Colonic mucosa (tissue), 4 donors: ENCODE results near the gene THSD4. TPM values are rescaled to one million over a fixed set of nuclear protein-coding genes. Genes with fewer than 3 reads are reported as not detected.

Experiments used
- DNase-seq: peaks from one replicate; pipeline ENCODE4 v3.0.0-alpha.2; 2020
- H3K27ac ChIP-seq: fragments of 200-600 bp; one replicate; pipeline ENCODE4 v1.8.0; 2021
- H3K27me3 ChIP-seq: fragments of 200-600 bp; one replicate; pipeline ENCODE4 v1.8.0; 2021
- H3K36me3 ChIP-seq: fragments of 200-600 bp; one replicate; pipeline ENCODE4 v1.8.0; 2021
- H3K4me1 ChIP-seq: fragments of 200-600 bp; one replicate; pipeline ENCODE4 v1.8.0; 2021; ENCODE audit warnings: mild to moderate bottlenecking
- H3K4me3 ChIP-seq: fragments of 200-600 bp; one replicate; pipeline ENCODE4 v1.8.0; 2021
- H3K9ac ChIP-seq, 2 donors: one replicate each; pipeline ENCODE4 v1.7.0; 2013; ENCODE audit warnings: control low read depth in 2 of 2, low read depth in 2 of 2, low read length in 2 of 2
- H3K9me3 ChIP-seq: fragments of 200-600 bp; one replicate; pipeline ENCODE4 v1.8.0; 2021
- CTCF ChIP-seq: fragments of 200-600 bp; IDR thresholded peaks from one replicate; pipeline ENCODE4 v1.8.0; 2022; ENCODE audit warnings: antibody characterized with exemption, mild to moderate bottlenecking
- intact Hi-C: fragments of 100-400 bp; cut with DNase I; formaldehyde crosslinking; loops from one replicate; pipeline ENCODE4 v1.14.1; 2022
- total RNA-seq, 2 donors: library from RNA; stranded (reverse); fragmentation: NEBNext Ultra II Directional in 1 of 2; extraction: Animal tissue kit (Norgen Biotek cat#: 25700) in 1 of 2; gene quantifications; one replicate each; pipeline ENCODE4 v1.2.1, GENCODE V29; 2021
- donor health status: healthy.
- donor health status: DM: no; HTN: no; CAD: no.
- donor health status: DM: no; HTN: no; CAD: no.

Gene THSD4
- total RNA-seq, 2 donors from 2014 or later = 18.8 to 23.5 TPM

GRCh38 chr15:71701808-71702207 lies 586.5 kb downstream of the THSD4 start:
- Histone ChIP-seq H3K9me3 (no peaks in the 10 kb centered on the region), H3K36me3 (no peaks in the 10 kb centered on the region), H3K4me3 (no peak overlapping the region), H3K9ac (no peak overlapping the region), H3K27me3 (no peaks in the 10 kb centered on the region), H3K27ac (no peak overlapping the region), H3K4me1 (no peaks in the 10 kb centered on the region)
- no peak for DNase-seq
- no peak for TF ChIP-seq CTCF
- intact Hi-C loops = no loop called here

- Histone ChIP-seq H3K36me3 (no peaks in the 10 kb centered on the region), H3K4me3 (no peak overlapping the region), H3K9me3 (no peaks in the 10 kb centered on the region), H3K27me3 (no peaks in the 10 kb centered on the region), H3K9ac (no peak overlapping the region), H3K4me1 (no peaks in the 10 kb centered on the region), H3K27ac (no peak overlapping the region)
- DNase-seq = no peak
- intact Hi-C loops = no loop called here
- no peak for TF ChIP-seq CTCF
Measured at GRCh38 chr15:71702496-71702895, 587.2 kb downstream of the THSD4 start.

GRCh38 chr15:71705151-71705550 lies 589.9 kb downstream of the THSD4 start:
- no peak for TF ChIP-seq CTCF
- no peaks in the 10 kb centered on the region for H3K36me3 ChIP-seq
- intact Hi-C loops = no loop called here
- H3K4me1 ChIP-seq = peaks cover 7% of the 10 kb centered on the region
- no peak overlapping the region for H3K9ac ChIP-seq
- DNase-seq = no peak
- H3K9me3 ChIP-seq = no peaks in the 10 kb centered on the region
- H3K27me3 ChIP-seq = no peaks in the 10 kb centered on the region
- H3K27ac ChIP-seq = no peak overlapping the region
- H3K4me3 ChIP-seq = no peak overlapping the region

- no peak for DNase-seq
- H3K27ac ChIP-seq = no peak overlapping the region
- no peak overlapping the region for H3K9ac ChIP-seq
- intact Hi-C loops = no loop called here
- H3K36me3 ChIP-seq = no peaks in the 10 kb centered on the region
- no peak overlapping the region for H3K4me3 ChIP-seq
- H3K9me3 ChIP-seq = no peaks in the 10 kb centered on the region
- TF ChIP-seq CTCF = no peak
- no peaks in the 10 kb centered on the region for H3K27me3 ChIP-seq
- peaks cover 7% of the 10 kb centered on the region for H3K4me1 ChIP-seq
Measured at GRCh38 chr15:71706461-71707229, 591.4 kb downstream of the THSD4 start.

- DNase-seq = no peak
- no peak overlapping the region for H3K9ac ChIP-seq
- no peaks in the 10 kb centered on the region for H3K9me3 ChIP-seq
- TF ChIP-seq CTCF = no peak
- no peak overlapping the region for H3K4me3 ChIP-seq
- H3K36me3 ChIP-seq = no peaks in the 10 kb centered on the region
- peak overlapping the region; percentile 22 for H3K27ac ChIP-seq
- intact Hi-C loops = no loop called here
- H3K27me3 ChIP-seq = no peaks in the 10 kb centered on the region
- H3K4me1 ChIP-seq = peaks cover 7% of the 10 kb centered on the region
Measured at GRCh38 chr15:71707230-71708050, 592.2 kb downstream of the THSD4 start.
